ENCODE data around the gene RUFY4.
"Not testable (repeated sequence)": the region's sequence is repeated elsewhere in the genome, so short reads cannot be mapped to it uniquely, and the experiment has no call there.

RUFY4 gene

GRCh38 chr2:218035463-218036100 is 33.5 kb upstream of the RUFY4 start:
- no peak overlapping the region for H3K27ac ChIP-seq
- TF ChIP-seq CTCF (IDR thresholded peaks at IDR 0.05): no peak
- TF ChIP-seq ZFX (IDR thresholded peaks at IDR 0.05; ENCODE audit: borderline replicate concordance): no peak

GRCh38 chr2:218036371-218036770 is 32.7 kb upstream of the RUFY4 start:
- no peak for TF ChIP-seq CTCF (IDR thresholded peaks at IDR 0.05)
- TF ChIP-seq ZFX (IDR thresholded peaks at IDR 0.05; ENCODE audit: borderline replicate concordance): no peak
- no peak overlapping the region for H3K27ac ChIP-seq

GRCh38 chr2:218039171-218039570 is 29.9 kb upstream of the RUFY4 start:
- TF ChIP-seq CTCF (IDR thresholded peaks at IDR 0.05) (no peak), ZFX (IDR thresholded peaks at IDR 0.05; ENCODE audit: borderline replicate concordance) (no peak)
- H3K27ac ChIP-seq: no peak overlapping the region

- no peak for TF ChIP-seq CTCF (IDR thresholded peaks at IDR 0.05)
- no peak for TF ChIP-seq ZFX (IDR thresholded peaks at IDR 0.05; ENCODE audit: borderline replicate concordance)
- H3K27ac ChIP-seq: no peak overlapping the region
Observed at GRCh38 chr2:218040883-218041282, 28.2 kb upstream of the RUFY4 start.

- TF ChIP-seq ZFX (IDR thresholded peaks at IDR 0.05; ENCODE audit: borderline replicate concordance) (no peak), CTCF (IDR thresholded peaks at IDR 0.05) (no peak)
- H3K27ac ChIP-seq: no peak overlapping the region
Observed at GRCh38 chr2:218041302-218042168, 27.5 kb upstream of the RUFY4 start.

- no peak for TF ChIP-seq ZFX (IDR thresholded peaks at IDR 0.05; ENCODE audit: borderline replicate concordance)
- TF ChIP-seq CTCF (IDR thresholded peaks at IDR 0.05): no peak
- no peak overlapping the region for H3K27ac ChIP-seq
Observed at GRCh38 chr2:218043100-218043499, 26.0 kb upstream of the RUFY4 start.

- no peak for TF ChIP-seq ZFX (IDR thresholded peaks at IDR 0.05; ENCODE audit: borderline replicate concordance)
- no peak for TF ChIP-seq CTCF (IDR thresholded peaks at IDR 0.05)
- no peak overlapping the region for H3K27ac ChIP-seq
Observed at GRCh38 chr2:218043701-218044109, 25.3 kb upstream of the RUFY4 start.

GRCh38 chr2:218044599-218044998 is 24.5 kb upstream of the RUFY4 start:
- not testable (repeated sequence) for H3K27ac ChIP-seq

All from 22Rv1 (cell line).